ENCODE measurements around the gene MVD. TPM values are rescaled to one million over a fixed set of nuclear protein-coding genes. Genes with fewer than 3 reads are reported as not detected.

MVD gene
- total and polyA plus RNA-seq, 2 of the 13 experiments (the other 11 are each of a cell fraction or from before 2014, with no cell fraction given): 28.1 to 187 TPM

GRCh38 chr16:88662843-88663606 is at the start of gene MVD (continued):
- TF ChIP-seq, protein P1, sequence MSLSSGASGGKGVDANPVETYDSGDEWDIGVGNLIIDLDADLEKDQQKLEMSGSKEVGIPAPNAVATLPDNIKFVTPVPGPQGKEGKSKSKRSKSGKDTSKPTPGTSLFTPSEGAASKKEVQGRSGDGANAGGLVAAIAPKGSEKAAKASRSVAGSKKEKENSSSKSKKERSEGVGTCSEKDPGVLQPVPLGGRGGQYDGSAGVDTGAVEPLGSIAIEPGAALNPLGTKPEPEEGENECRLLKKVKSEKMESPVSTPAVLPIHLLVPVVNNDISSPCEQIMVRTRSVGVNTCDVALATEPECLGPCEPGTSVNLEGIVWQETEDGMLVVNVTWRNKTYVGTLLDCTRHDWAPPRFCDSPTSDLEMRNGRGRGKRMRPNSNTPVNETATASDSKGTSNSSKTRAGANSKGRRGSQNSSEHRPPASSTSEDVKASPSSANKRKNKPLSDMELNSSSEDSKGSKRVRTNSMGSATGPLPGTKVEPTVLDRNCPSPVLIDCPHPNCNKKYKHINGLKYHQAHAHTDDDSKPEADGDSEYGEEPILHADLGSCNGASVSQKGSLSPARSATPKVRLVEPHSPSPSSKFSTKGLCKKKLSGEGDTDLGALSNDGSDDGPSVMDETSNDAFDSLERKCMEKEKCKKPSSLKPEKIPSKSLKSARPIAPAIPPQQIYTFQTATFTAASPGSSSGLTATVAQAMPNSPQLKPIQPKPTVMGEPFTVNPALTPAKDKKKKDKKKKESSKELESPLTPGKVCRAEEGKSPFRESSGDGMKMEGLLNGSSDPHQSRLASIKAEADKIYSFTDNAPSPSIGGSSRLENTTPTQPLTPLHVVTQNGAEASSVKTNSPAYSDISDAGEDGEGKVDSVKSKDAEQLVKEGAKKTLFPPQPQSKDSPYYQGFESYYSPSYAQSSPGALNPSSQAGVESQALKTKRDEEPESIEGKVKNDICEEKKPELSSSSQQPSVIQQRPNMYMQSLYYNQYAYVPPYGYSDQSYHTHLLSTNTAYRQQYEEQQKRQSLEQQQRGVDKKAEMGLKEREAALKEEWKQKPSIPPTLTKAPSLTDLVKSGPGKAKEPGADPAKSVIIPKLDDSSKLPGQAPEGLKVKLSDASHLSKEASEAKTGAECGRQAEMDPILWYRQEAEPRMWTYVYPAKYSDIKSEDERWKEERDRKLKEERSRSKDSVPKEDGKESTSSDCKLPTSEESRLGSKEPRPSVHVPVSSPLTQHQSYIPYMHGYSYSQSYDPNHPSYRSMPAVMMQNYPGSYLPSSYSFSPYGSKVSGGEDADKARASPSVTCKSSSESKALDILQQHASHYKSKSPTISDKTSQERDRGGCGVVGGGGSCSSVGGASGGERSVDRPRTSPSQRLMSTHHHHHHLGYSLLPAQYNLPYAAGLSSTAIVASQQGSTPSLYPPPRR (CRISPR knock-in tag; IDR thresholded peaks at IDR 0.05; ENCODE audit: borderline replicate concordance): peak; percentile 45; the same call in 1 of the 2 replicates
- TF ChIP-seq HOXA9 (CRISPR knock-in tag; IDR thresholded peaks at IDR 0.05; ENCODE audit: borderline replicate concordance) (peak; percentile 32; the same call in 1 of the 2 replicates), DMAP1 (CRISPR knock-in tag; IDR thresholded peaks at IDR 0.05) (peak; percentile 86), ZNF564 (CRISPR knock-in tag; IDR thresholded peaks at IDR 0.05) (peak; percentile 86; the same call in 1 of the 2 replicates), CEBPG (CRISPR knock-in tag; IDR thresholded peaks at IDR 0.05) (no peak), TAF1 (CRISPR knock-in tag; IDR thresholded peaks at IDR 0.05) (peak; percentile 99), ZSCAN25 (CRISPR knock-in tag; IDR thresholded peaks at IDR 0.05) (peak; percentile 38), ZNF720 (CRISPR knock-in tag; IDR thresholded peaks at IDR 0.05) (no peak), ETV5 (CRISPR knock-in tag; IDR thresholded peaks at IDR 0.05; ENCODE audit: borderline replicate concordance) (peak; percentile 31), NCOA2 (CRISPR knock-in tag; IDR thresholded peaks at IDR 0.05) (no peak; the same call in 1 of the 2 replicates), ZNF790 (CRISPR knock-in tag; IDR thresholded peaks at IDR 0.05; ENCODE audit: borderline replicate concordance) (peak; percentile 90; the same call in 1 of the 2 replicates), NAIF1 (CRISPR knock-in tag; IDR thresholded peaks at IDR 0.05; ENCODE audit: borderline replicate concordance) (peak; percentile 80; the same call in 1 of the 2 replicates), TP53 (CRISPR knock-in tag; conservative IDR thresholded peaks at IDR 0.05) (peak; percentile 28; the same call in 1 of the 2 replicates), MTF2 (CRISPR knock-in tag; IDR thresholded peaks at IDR 0.05; ENCODE audit: borderline replicate concordance) (peak; percentile 32; the same call in 1 of the 2 replicates), ZNF235 (CRISPR knock-in tag; IDR thresholded peaks at IDR 0.05; ENCODE audit: borderline replicate concordance) (peak; percentile 63; the same call in 1 of the 2 replicates), NFATC3 (CRISPR knock-in tag; IDR thresholded peaks at IDR 0.05) (peak; percentile 96; the same call in 1 of the 2 replicates), CSRNP1 (CRISPR knock-in tag; IDR thresholded peaks at IDR 0.05) (peak; percentile 88)
- TF ChIP-seq, protein P2, sequence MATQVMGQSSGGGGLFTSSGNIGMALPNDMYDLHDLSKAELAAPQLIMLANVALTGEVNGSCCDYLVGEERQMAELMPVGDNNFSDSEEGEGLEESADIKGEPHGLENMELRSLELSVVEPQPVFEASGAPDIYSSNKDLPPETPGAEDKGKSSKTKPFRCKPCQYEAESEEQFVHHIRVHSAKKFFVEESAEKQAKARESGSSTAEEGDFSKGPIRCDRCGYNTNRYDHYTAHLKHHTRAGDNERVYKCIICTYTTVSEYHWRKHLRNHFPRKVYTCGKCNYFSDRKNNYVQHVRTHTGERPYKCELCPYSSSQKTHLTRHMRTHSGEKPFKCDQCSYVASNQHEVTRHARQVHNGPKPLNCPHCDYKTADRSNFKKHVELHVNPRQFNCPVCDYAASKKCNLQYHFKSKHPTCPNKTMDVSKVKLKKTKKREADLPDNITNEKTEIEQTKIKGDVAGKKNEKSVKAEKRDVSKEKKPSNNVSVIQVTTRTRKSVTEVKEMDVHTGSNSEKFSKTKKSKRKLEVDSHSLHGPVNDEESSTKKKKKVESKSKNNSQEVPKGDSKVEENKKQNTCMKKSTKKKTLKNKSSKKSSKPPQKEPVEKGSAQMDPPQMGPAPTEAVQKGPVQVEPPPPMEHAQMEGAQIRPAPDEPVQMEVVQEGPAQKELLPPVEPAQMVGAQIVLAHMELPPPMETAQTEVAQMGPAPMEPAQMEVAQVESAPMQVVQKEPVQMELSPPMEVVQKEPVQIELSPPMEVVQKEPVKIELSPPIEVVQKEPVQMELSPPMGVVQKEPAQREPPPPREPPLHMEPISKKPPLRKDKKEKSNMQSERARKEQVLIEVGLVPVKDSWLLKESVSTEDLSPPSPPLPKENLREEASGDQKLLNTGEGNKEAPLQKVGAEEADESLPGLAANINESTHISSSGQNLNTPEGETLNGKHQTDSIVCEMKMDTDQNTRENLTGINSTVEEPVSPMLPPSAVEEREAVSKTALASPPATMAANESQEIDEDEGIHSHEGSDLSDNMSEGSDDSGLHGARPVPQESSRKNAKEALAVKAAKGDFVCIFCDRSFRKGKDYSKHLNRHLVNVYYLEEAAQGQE (IDR thresholded peaks at IDR 0.05; ENCODE audit: borderline replicate concordance in 1 of 2, low read depth in 1 of 2, low read length in 2 of 2): peak; percentile 40 to 77

Measured in HepG2 (cell line).